NCI-H1417 treated with DMSO at 0.1 percent for 48 hours (cell line): ENCODE results near the gene ZG16B.

ENCODE experiments used
- DNase-seq: peaks from one replicate; lab custom pipeline; 2025; lab: John Stamatoyannopoulos, UW

Gene ZG16B

GRCh38 chr16:2845116-2845515 lies 15.0 kb downstream of the ZG16B start:
- no peak for DNase-seq

- no peak for DNase-seq
These were observed 16.6 kb downstream of the ZG16B start for GRCh38 chr16:2846511-2847310.

GRCh38 chr16:2848933-2849725 lies 19.0 kb downstream of the ZG16B start:
- DNase-seq = no peak

- DNase-seq = no peak
These were observed 22.1 kb downstream of the ZG16B start for GRCh38 chr16:2852003-2852730.

- DNase-seq = no peak
These were observed 22.8 kb downstream of the ZG16B start for GRCh38 chr16:2852731-2853507.

GRCh38 chr16:2853531-2854073 lies 23.5 kb downstream of the ZG16B start:
- no peak for DNase-seq

GRCh38 chr16:2854700-2855309 lies 24.7 kb downstream of the ZG16B start:
- DNase-seq = no peak

GRCh38 chr16:2855536-2855935 lies 25.4 kb downstream of the ZG16B start:
- no peak for DNase-seq

GRCh38 chr16:2856061-2856670 lies 26.1 kb downstream of the ZG16B start:
- no peak for DNase-seq

- DNase-seq = no peak
These were observed 26.8 kb downstream of the ZG16B start for GRCh38 chr16:2856686-2857450.

GRCh38 chr16:2857451-2858244 lies 27.5 kb downstream of the ZG16B start, which contains the start of gene PRSS22:
PRSS22 (minus strand) TSS chr16:2858170; CDS start chr16:2858104, 66 bp downstream.
- DNase-seq = no peak

- DNase-seq = no peak
These were observed 28.3 kb downstream of the ZG16B start for GRCh38 chr16:2858245-2859025.

GRCh38 chr16:2859686-2860265 lies 29.7 kb downstream of the ZG16B start:
- no peak for DNase-seq

- no peak for DNase-seq
These were observed 30.9 kb downstream of the ZG16B start for GRCh38 chr16:2860826-2861567.

- DNase-seq = no peak
These were observed 35.5 kb downstream of the ZG16B start for GRCh38 chr16:2865651-2866050.

GRCh38 chr16:2866431-2866830 lies 36.3 kb downstream of the ZG16B start:
- DNase-seq = no peak

GRCh38 chr16:2867661-2867986 lies 37.5 kb downstream of the ZG16B start:
- DNase-seq = no peak
